Gastroesophageal sphincter (tissue), 4 donors: ENCODE data around the gene POLR3K. TPM values are rescaled to one million over a fixed set of nuclear protein-coding genes. Genes with fewer than 3 reads are reported as not detected.

Experiments
- ATAC-seq: fragments of 150-250 bp; one replicate; pipeline ENCODE4 v1.9.1; 2016; ENCODE audit warnings: mild to moderate bottlenecking, moderate library complexity
- H3K27ac ChIP-seq, 4 donors: fragments of 200-600 bp; sonication (generic) in 3 of 4; 1 replicate in 3 of 4; 2 replicates in 1 of 4; pipeline ENCODE4 v1.5.1; 2016 to 2019
- H3K27me3 ChIP-seq: fragments of 200-600 bp; sonication (generic); one replicate; pipeline ENCODE4 v1.5.1; 2019
- H3K36me3 ChIP-seq, 2 donors: fragments of 200-600 bp; sonication (generic); one replicate each; pipeline ENCODE4 v1.5.1; 2019; ENCODE audit warnings: control low read depth in 1 of 2
- H3K4me1 ChIP-seq, 3 donors: fragments of 200-600 bp; sonication (generic); 1 replicate in 2 of 3; 2 replicates in 1 of 3; pipeline ENCODE4 v1.5.1; 2016 to 2019; ENCODE audit warnings: control low read depth in 2 of 3
- H3K4me3 ChIP-seq, 2 donors: fragments of 200-600 bp; sonication (generic); one replicate each; pipeline ENCODE4 v1.5.1; 2019; ENCODE audit warnings: mild to moderate bottlenecking in 1 of 2, moderate library complexity in 1 of 2
- H3K9me3 ChIP-seq, 3 donors: fragments of 200-600 bp; sonication (generic); one replicate each; pipeline ENCODE4 v1.5.1; 2017 to 2019; ENCODE audit warnings: control low read depth in 2 of 3
- CTCF ChIP-seq, 4 experiments: fragments of 200-600 bp in 2 of 4; fragments of 450-650 bp in 2 of 4; sonication (generic) in 1 of 4; IDR thresholded peaks; one replicate each; pipeline ENCODE4 v1.5.1; 2017 to 2019; ENCODE audit warnings: antibody characterized with exemption in 4 of 4, mild to moderate bottlenecking in 2 of 4, moderate library complexity in 2 of 4
- EP300 ChIP-seq: sonication (generic); formaldehyde crosslinking; IDR thresholded peaks from one replicate; pipeline ENCODE4 v1.6.1; 2017; ENCODE audit warnings: antibody characterized with exemption, mild to moderate bottlenecking
- POLR2A ChIP-seq, 2 donors: fragments of 450-650 bp; IDR thresholded peaks; one replicate each; pipeline ENCODE4 v1.6.1; 2017; ENCODE audit warnings: antibody characterized with exemption in 2 of 2, mild to moderate bottlenecking in 2 of 2, moderate library complexity in 1 of 2
- POLR2AphosphoS5 ChIP-seq: sonication (generic); formaldehyde crosslinking; IDR thresholded peaks from one replicate; pipeline ENCODE4 v1.6.1; 2017; ENCODE audit warnings: antibody characterized with exemption
- WGBS, 2 donors: methylation state at CpG; one replicate each; pipeline ENCODE4 v1.1.5; 2018; ENCODE audit warnings: low coverage in 1 of 2; 5-methylcytosine and 5-hydroxymethylcytosine counted together
- small RNA-seq, 4 donors: library from RNA; depleted of rRNA; stranded (forward); fragments of <200 nt; gene quantifications; one replicate each; pipeline ENCODE3, GENCODE V24; 2016
- total RNA-seq, 4 donors: library from RNA; depleted of rRNA; stranded (reverse); fragments of >200 nt; gene quantifications; one replicate each; pipeline ENCODE4 v1.1.0, GENCODE V29; 2016

Gene POLR3K
- total RNA-seq, 4 donors from 2014 or later = 2.6 to 5.1 (median 4.5) TPM

GRCh38 chr16:9903-10665 is 43.3 kb downstream of the POLR3K start:
- TF ChIP-seq POLR2A (IDR thresholded peaks at IDR 0.05) (no peak), CTCF (IDR thresholded peaks at IDR 0.05) (no peak), POLR2AphosphoS5 (no peak), EP300 (no peak)
- peak; percentile 95 for ATAC-seq
- 63% methylated on average over 4 of the region's 48 CpGs; no CpG with 5 or more reads in 1 of the 2 donors for WGBS, 2 donors
- H3K4me3 ChIP-seq = no peak overlapping the region
- H3K9me3 ChIP-seq = no peaks in the 10 kb centered on the region
- H3K27ac ChIP-seq = no peak overlapping the region
- H3K27me3 ChIP-seq = no peaks in the 10 kb centered on the region
- no peaks in the 10 kb centered on the region for H3K36me3 ChIP-seq
- H3K4me1 ChIP-seq = no peaks in the 10 kb centered on the region

Small RNA genes lying within 50 kb of the gene (small RNA-seq; reads per million reads assigned to genes)
- gene MIR6859-4 = 0 reads per million in 4 donors
- gene Z69720.2 = 0 reads per million in 4 donors

Other genes with a start within 250 kb of the POLR3K start
- gene SNRNP25, start 220 bp upstream of the POLR3K start, total RNA-seq = 10 to 100 TPM; 25.6 to 34.4 (median 28.5) TPM
- 10 to 100 TPM; 21.0 to 52.3 (median 33.0) TPM for gene RHBDF1, start 19.0 kb upstream of the POLR3K start, total RNA-seq
- gene MPG, start 24.6 kb upstream of the POLR3K start, total RNA-seq = 100 to 1,000 TPM in 2 of 4 donors, 10 to 100 TPM in 2; 57.4 to 114 (median 92.4) TPM
- 10 to 100 TPM in 3 of 4 donors, 1 to 10 TPM in 1; 6.5 to 15.7 (median 13.9) TPM for gene NPRL3, start 85.1 kb upstream of the POLR3K start, total RNA-seq
- gene HBZ, start 99.0 kb upstream of the POLR3K start, total RNA-seq = not detected
- 1 to 10 TPM in 1 of 4 donors, not detected in 3; 3.0 TPM for gene HBM, start 112.4 kb upstream of the POLR3K start, total RNA-seq
- gene HBA2, start 119.3 kb upstream of the POLR3K start, total RNA-seq = 10 to 100 TPM in 3 of 4 donors, not detected in 1; 40.9 to 72.6 (median 57.7) TPM
- gene HBA1, start 123.1 kb upstream of the POLR3K start, total RNA-seq = 10 to 100 TPM in 3 of 4 donors, not detected in 1; 15.5 to 96.7 (median 53.1) TPM
- gene HBQ1, start 126.9 kb upstream of the POLR3K start, total RNA-seq = not detected
- gene LUC7L, start 175.8 kb upstream of the POLR3K start, total RNA-seq = 100 to 1,000 TPM in 1 of 4 donors, 10 to 100 TPM in 3; 34.7 to 112 (median 59.6) TPM
- 100 to 1,000 TPM in 2 of 4 donors, 10 to 100 TPM in 2; 54.5 to 123 (median 93.2) TPM for gene FAM234A, start 181.2 kb upstream of the POLR3K start, total RNA-seq
- gene RGS11, start 222.3 kb upstream of the POLR3K start, total RNA-seq = 10 to 100 TPM in 2 of 4 donors, 1 to 10 TPM in 2; 3.0 to 11.5 (median 10.1) TPM
- gene ARHGDIG, start 227.0 kb upstream of the POLR3K start, total RNA-seq = 1 to 10 TPM; 1.2 to 2.7 (median 1.8) TPM
- under 1 TPM in 2 of 4 donors, not detected in 2; 0.81 to 0.93 TPM for gene PDIA2, start 229.6 kb upstream of the POLR3K start, total RNA-seq